NB4 (cell line): ENCODE data around the gene CHCHD5.

ENCODE experiments used
- MYC ChIP-seq: IDR thresholded peaks from 2 replicates; pipeline ENCODE4 v1.6.1; 2011; ENCODE audit warnings: low read depth, low read length
- POLR2A ChIP-seq: IDR thresholded peaks from 2 replicates; pipeline ENCODE4 v1.6.1; 2011; ENCODE audit warnings: mild to moderate bottlenecking; ENCODE audit not compliant: insufficient read length; ENCODE audit errors: extremely low read depth
- TF ChIP-seq, protein P1 (sequence below): IDR thresholded peaks from one replicate; pipeline ENCODE4 v1.5.1; 2012; ENCODE audit warnings: low read depth, low read length

DNA sequence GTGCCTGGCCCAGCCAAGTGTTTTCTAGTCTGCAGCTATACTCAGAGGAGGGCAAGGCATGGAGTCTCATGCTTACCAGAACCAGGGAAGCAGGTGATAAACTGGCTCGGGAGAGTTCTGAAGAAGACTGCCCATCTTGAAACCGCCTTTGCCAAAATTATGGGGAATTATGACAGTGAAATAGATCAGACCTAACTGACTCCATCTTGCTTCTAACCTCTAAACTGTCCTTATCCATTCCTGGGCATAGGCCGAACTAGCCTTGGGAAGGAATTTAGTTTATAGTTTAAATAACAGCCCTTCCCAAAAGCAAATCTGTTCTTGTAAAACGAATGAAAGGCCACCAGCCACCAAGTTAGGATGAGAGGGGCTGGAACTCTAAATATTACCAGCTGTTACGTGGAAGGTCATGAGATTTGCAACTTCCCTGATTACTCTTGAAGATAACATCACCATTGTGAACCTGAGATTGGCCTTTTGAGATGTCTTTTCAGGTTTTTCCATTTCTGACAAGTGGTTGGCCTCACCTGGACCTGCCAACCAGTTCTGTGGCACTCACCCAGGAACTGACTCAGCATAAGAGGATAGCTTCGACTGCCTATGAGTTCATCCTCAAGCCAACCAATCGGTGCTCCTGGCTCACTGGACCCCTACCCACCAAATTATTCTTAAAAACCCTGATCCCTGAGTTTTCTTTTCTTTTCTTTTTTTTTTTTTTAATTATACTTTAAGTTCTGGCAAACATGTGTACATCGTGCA lies 23.4 kb downstream of the CHCHD5 start:
- TF ChIP-seq MYC (no peak), POLR2A (no peak)
- TF ChIP-seq, protein P1, sequence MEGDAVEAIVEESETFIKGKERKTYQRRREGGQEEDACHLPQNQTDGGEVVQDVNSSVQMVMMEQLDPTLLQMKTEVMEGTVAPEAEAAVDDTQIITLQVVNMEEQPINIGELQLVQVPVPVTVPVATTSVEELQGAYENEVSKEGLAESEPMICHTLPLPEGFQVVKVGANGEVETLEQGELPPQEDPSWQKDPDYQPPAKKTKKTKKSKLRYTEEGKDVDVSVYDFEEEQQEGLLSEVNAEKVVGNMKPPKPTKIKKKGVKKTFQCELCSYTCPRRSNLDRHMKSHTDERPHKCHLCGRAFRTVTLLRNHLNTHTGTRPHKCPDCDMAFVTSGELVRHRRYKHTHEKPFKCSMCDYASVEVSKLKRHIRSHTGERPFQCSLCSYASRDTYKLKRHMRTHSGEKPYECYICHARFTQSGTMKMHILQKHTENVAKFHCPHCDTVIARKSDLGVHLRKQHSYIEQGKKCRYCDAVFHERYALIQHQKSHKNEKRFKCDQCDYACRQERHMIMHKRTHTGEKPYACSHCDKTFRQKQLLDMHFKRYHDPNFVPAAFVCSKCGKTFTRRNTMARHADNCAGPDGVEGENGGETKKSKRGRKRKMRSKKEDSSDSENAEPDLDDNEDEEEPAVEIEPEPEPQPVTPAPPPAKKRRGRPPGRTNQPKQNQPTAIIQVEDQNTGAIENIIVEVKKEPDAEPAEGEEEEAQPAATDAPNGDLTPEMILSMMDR = no peak
